Measurements from ENCODE around the gene TBC1D1. TPM values are rescaled to one million over a fixed set of nuclear protein-coding genes. Genes with fewer than 3 reads are reported as not detected.

Gene TBC1D1
- polyA plus RNA-seq, 1 experiment: 50.7 TPM

GRCh38 chr4:37885496-37885895 is 5.4 kb upstream of the TBC1D1 start:
- no peak for DNase-seq (ENCODE audit: low read depth, low spot score)
- Histone ChIP-seq H3K27me3 (ENCODE audit: control insufficient read depth, insufficient read depth, low read length) (peaks cover 10% of the 10 kb centered on the region), H3K9me3 (ENCODE audit: control insufficient read depth, insufficient read depth, low read length) (no peaks in the 10 kb centered on the region), H3K4me3 (ENCODE audit: low read depth, low read length) (no peak overlapping the region), H3K27ac (ENCODE audit: low read depth, low read length) (no peak overlapping the region)
- TF ChIP-seq CTCF (IDR thresholded peaks at IDR 0.05; ENCODE audit: low read depth, low read length): no peak
- ChIA-PET POLR2A (no interaction called here), CTCF (no interaction called here)

- peak overlapping the region; percentile 65 for H3K4me3 ChIP-seq (ENCODE audit: low read depth, low read length)
- H3K9me3 ChIP-seq (ENCODE audit: control insufficient read depth, insufficient read depth, low read length): no peaks in the 10 kb centered on the region; the same call in 1 of the 2 replicates
- H3K27me3 ChIP-seq (ENCODE audit: control insufficient read depth, insufficient read depth, low read length): peaks cover 27% of the 10 kb centered on the region
- peak overlapping the region; percentile 11 for H3K27ac ChIP-seq (ENCODE audit: low read depth, low read length)
- CTCF ChIA-PET: interaction anchor here (1.1 to 1.9 kb wide), 2 partner anchors 32 to 145 kb away, joined by 3 to 4 read pairs; no protein-coding TSS in a partner anchor
- DNase-seq (ENCODE audit: low read depth, low spot score): no peak
- no peak for TF ChIP-seq CTCF (IDR thresholded peaks at IDR 0.05; ENCODE audit: low read depth, low read length)
- POLR2A ChIA-PET: no interaction called here
Measured at GRCh38 chr4:37889849-37890800, 759 bp upstream of the TBC1D1 start.

GRCh38 chr4:37891260-37892159 is 626 bp downstream of the TBC1D1 start:
- no peak for DNase-seq (ENCODE audit: low read depth, low spot score)
- ChIA-PET CTCF (interaction anchor here (0.5 to 1.0 kb wide), 4 partner anchors 15 to 171 kb away, joined by 3 to 5 read pairs (median 4); no protein-coding TSS in a partner anchor), POLR2A (no interaction called here)
- Histone ChIP-seq H3K27ac (ENCODE audit: low read depth, low read length) (no peak overlapping the region), H3K27me3 (ENCODE audit: control insufficient read depth, insufficient read depth, low read length) (peaks cover 33% of the 10 kb centered on the region), H3K9me3 (ENCODE audit: control insufficient read depth, insufficient read depth, low read length) (no peaks in the 10 kb centered on the region; the same call in 1 of the 2 replicates), H3K4me3 (ENCODE audit: low read depth, low read length) (peak overlapping the region; percentile 65)
- no peak for TF ChIP-seq CTCF (IDR thresholded peaks at IDR 0.05; ENCODE audit: low read depth, low read length)

GRCh38 chr4:37892641-37893040 is 1.8 kb downstream of the TBC1D1 start:
- POLR2A ChIA-PET: no interaction called here
- CTCF ChIA-PET: interaction anchor here (0.9 kb wide), 1 partner anchor 16 kb away, joined by 4 read pairs; no protein-coding TSS in a partner anchor
- DNase-seq (ENCODE audit: low read depth, low spot score): no peak
- no peak for TF ChIP-seq CTCF (IDR thresholded peaks at IDR 0.05; ENCODE audit: low read depth, low read length)
- Histone ChIP-seq H3K27me3 (ENCODE audit: control insufficient read depth, insufficient read depth, low read length) (peaks cover 37% of the 10 kb centered on the region), H3K27ac (ENCODE audit: low read depth, low read length) (no peak overlapping the region), H3K9me3 (ENCODE audit: control insufficient read depth, insufficient read depth, low read length) (no peaks in the 10 kb centered on the region; the same call in 1 of the 2 replicates), H3K4me3 (ENCODE audit: low read depth, low read length) (no peak overlapping the region)

Data from AG04450 (cell line).